Coronary artery (tissue), 2 donors: ENCODE measurements around the gene TGFBR1.

Experiments
- DNase-seq: peaks from one replicate; pipeline ENCODE4 v3.0.0-alpha.2; 2017; ENCODE audit warnings: low spot score
- H3K27ac ChIP-seq, 2 donors: fragments of 200-600 bp; sonication (generic); one replicate each; pipeline ENCODE4 v1.5.1; 2016 to 2019
- H3K4me3 ChIP-seq: fragments of 200-600 bp; sonication (generic); 2 replicates; pipeline ENCODE4 v1.5.1; 2016; ENCODE audit warnings: mild to moderate bottlenecking, moderate library complexity
- TF ChIP-seq, protein P1 (sequence below): fragments of 200-600 bp; sonication (generic); IDR thresholded peaks from one replicate; pipeline ENCODE4 v1.5.1; 2019; ENCODE audit warnings: antibody characterized with exemption

Gene TGFBR1

DNA sequence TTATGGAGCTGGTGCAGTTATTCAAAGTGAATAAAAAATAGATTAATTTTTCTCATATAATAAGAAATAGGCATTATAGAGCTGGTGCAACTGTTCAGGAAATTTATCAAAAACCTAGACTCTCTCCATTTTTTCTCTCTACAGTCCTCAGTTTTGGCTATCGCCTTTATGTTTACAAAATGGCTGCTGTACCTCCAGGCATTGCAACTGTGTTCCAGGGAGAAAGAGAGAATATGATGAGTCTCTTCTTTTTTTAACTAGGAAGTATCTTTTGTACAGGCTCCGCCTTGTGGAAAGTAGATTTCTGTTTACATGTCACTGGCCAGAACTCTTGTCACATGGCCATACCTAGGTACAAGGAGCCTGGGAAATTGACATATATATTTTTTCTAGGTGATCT is 3.1 kb upstream of the TGFBR1 start:
- H3K4me3 ChIP-seq: no peak overlapping the region
- TF ChIP-seq, protein P1, sequence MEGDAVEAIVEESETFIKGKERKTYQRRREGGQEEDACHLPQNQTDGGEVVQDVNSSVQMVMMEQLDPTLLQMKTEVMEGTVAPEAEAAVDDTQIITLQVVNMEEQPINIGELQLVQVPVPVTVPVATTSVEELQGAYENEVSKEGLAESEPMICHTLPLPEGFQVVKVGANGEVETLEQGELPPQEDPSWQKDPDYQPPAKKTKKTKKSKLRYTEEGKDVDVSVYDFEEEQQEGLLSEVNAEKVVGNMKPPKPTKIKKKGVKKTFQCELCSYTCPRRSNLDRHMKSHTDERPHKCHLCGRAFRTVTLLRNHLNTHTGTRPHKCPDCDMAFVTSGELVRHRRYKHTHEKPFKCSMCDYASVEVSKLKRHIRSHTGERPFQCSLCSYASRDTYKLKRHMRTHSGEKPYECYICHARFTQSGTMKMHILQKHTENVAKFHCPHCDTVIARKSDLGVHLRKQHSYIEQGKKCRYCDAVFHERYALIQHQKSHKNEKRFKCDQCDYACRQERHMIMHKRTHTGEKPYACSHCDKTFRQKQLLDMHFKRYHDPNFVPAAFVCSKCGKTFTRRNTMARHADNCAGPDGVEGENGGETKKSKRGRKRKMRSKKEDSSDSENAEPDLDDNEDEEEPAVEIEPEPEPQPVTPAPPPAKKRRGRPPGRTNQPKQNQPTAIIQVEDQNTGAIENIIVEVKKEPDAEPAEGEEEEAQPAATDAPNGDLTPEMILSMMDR: no peak
- DNase-seq: no peak
- H3K27ac ChIP-seq: no peak overlapping the region

DNA sequence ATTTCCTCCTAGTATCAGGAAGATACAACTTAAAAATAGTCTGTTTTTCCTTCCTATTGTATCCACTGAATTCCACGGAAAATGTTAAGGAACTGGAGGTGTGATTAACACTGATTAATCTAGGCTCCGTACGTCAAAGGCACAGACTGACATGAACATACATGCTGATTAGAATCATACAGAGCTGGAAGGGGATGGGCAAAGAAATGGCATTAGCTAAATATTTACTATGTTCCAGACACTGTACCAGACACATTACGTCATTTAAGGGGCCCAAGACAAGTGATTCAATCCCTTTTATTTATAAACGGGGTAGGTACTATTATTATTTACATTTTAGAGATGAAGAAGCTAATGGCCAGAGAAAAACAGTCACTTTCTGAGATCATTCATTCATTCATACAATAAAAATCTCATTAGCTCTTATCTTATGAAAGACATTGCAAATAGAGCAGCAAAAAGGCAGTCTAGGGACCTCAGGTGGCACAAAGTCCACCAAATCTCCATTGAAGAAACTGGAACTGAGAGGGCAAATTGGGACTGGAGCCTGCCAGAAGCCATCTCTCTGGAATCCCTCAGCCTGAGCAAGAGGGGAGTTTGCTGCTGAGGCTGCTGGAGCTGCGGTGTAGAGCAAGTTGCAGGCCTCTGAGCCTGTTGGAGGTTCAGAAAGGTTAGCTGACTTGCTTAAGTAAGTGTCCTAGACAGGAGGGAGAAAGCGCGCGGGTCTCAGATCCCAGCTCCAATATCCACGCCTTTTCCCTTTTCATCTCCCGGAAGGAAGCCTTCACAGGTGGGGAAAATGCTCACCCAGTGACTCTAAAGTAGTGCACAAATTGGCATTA is 1.6 kb upstream of the TGFBR1 start:
- TF ChIP-seq, protein P1: no peak
- Histone ChIP-seq H3K4me3 (peak overlapping the region; percentile 93), H3K27ac (peak overlapping the region; percentile 92 to 100)
- no peak for DNase-seq

DNA sequence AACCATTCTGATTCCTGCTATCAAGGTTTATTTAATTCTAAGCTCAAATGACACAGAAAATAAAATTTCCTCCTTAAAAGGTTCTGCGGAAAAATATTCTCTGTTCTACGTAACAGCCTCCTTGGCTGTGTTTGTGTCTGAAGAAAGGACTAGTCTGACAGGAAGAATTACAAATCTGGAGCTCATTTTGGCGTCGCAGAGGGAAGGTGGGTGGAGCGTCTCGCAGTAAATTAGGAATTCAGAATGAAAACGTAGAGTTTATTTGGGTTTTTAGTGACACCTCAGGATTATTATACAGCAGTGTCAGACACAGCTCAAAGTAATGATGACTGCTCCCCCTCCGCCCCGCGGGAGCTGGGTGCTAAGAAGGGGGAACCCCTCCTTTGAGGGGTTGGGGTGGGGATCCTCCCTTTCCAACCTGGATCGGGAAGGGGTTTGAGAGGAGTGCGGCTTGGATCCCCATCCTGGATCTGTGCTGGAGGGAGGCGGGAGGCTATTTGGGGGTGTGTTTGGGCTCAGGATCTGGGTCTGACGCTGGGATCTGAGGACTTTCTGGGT is 933 bp upstream of the TGFBR1 start:
- H3K4me3 ChIP-seq: peak overlapping the region; percentile 93
- TF ChIP-seq, protein P1: no peak
- no peak for DNase-seq
- peak overlapping the region; percentile 92 to 100 for H3K27ac ChIP-seq

DNA sequence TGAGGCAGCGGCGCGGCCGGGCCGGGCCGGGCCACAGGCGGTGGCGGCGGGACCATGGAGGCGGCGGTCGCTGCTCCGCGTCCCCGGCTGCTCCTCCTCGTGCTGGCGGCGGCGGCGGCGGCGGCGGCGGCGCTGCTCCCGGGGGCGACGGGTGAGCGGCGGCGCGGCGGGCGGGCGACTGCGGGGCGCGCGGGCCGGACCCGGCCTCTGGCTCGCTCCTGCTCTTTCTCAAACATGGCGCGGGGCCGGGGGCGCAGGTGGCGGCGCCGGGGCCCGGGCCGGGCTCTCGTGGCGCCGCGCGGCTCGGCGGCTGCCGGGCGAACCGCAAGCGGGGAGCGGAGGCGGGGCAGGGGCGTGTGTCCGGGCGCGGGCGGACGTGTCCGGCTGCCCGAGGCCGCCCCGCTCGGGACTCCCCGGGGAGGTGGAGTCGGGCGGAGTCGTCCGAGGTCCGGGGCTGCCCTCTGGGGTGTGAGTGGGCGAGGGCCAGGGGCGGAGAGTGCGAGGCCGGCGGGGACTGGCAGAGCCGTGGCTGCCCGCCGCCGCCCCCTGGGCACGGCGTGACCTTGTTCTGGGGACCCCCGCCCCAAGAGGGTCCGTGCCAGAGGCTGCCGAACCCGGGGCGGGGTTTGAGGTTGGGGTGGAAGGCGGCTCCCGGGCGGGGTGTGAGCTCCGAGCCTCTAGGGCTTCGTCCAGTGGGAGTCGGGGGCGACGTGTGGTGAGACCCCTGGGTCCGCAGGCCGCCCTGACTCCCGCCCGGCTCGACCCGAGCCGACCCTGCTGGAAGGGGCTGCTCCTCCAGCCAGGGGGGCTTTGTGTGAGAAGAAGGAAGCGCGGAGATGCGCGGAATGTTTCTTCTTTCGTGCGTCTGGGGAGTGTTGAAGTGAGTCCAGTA is 485 bp downstream of the TGFBR1 start:
- H3K4me3 ChIP-seq: peak overlapping the region; percentile 93
- DNase-seq: peak; percentile 90
- H3K27ac ChIP-seq: peak overlapping the region; percentile 92 to 100
- TF ChIP-seq, protein P1: no peak

DNA sequence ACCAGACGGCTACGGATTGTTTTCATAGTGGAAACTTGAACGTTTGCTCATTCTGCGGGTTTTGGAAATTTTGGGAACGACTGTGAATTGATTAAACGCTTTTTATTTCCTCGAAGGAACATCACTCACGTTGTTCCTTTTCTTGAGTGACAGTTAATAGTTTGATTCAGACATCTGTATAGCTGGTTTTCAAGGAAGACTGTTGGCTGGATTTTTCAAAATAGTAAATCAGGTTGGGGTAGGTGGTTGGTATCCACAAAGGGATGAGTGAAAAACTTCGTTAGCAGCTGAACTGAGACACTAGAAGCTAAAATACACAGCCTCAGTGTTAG is 1.1 kb downstream of the TGFBR1 start:
- Histone ChIP-seq H3K27ac (peak overlapping the region; percentile 92 to 100), H3K4me3 (peak overlapping the region; percentile 93)
- TF ChIP-seq, protein P1: no peak
- DNase-seq: no peak

DNA sequence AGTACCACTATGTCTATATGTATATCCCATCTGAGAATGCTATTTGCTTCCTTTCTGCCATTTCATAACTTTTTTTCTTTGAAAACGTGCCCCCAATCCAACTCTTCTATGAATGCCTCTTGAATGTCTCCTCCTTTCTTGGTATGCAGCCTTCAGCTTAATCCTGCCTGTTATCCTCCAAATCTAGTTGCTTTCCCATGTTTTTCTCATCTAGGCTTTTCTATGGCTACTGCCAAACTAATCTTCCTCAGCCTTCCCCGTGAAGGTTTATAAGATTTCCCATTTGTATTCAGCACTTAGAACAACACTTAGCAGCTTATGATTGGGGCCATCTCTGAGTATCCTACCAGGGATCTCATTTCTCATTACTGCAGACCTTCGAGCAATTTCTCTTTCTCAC is 2.5 kb downstream of the TGFBR1 start:
- Histone ChIP-seq H3K27ac (peak overlapping the region in 1 of 2 donors; percentile 5), H3K4me3 (no peak overlapping the region)
- no peak for DNase-seq
- TF ChIP-seq, protein P1: no peak
